Activated naive CD8-positive, alpha-beta T cell treated with anti-CD3 and anti-CD28 coated beads, Interleukin-2, amount 50 U/mL, for 16 hours (primary cell): ENCODE results near the gene HS6ST2.
"Not testable (repeated sequence)": the region's sequence is repeated elsewhere in the genome, so short reads cannot be mapped to it uniquely, and the experiment has no call there.

Experiments
- DNase-seq: peaks from one replicate; pipeline ENCODE4 v3.0.0-alpha.2; 2020; ENCODE audit warnings: low read depth, low spot score

HS6ST2 gene

GRCh38 chrX:132958091-132958703 lies at the start of gene HS6ST2:
TSS of gene HS6ST2 (minus strand) at chrX:132958629.
- no peak for DNase-seq

GRCh38 chrX:133007458-133007857 lies 49.0 kb upstream of the HS6ST2 start:
- DNase-seq, result no peak

DNA sequence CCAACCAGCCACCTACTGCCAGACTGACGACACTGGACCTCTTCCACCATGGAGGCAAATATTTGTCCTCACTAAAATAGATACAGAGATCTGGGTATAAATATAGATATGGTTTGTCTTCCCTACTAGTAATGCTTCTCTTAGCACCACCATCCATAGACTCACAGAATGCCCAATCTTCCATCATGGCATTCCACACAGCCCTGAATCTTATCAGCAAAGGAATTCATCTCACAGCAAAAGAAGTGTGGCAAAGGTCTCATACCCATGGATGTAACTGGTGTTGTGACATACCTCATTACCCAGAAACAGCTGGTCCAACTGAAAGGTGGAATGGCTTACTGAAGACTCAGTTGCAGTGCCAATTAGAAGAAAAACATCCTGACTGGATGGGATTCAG lies 47.2 kb upstream of the HS6ST2 start:
- no peak for DNase-seq

DNA sequence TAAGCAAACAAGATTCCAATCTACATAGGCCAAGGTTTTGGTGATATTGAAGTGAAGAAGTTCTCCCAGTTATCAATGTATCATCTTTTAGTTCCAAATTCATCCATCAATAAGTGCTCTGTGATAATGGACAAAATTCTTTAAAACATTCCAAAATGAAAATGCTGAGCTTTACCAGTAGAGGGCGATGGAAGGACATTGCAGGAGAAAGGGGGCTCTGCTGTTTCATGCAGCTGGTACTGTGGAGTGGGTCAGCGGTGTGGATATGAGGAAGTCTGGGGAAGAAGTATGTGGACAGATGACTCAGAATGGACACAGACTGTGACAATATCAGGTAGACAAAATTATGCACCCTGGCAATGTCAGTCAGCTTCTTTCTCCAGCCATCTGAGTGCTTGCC lies 46.6 kb upstream of the HS6ST2 start:
- no peak for DNase-seq

GRCh38 chrX:132999209-132999608 lies 40.8 kb upstream of the HS6ST2 start:
- no peak for DNase-seq

DNA sequence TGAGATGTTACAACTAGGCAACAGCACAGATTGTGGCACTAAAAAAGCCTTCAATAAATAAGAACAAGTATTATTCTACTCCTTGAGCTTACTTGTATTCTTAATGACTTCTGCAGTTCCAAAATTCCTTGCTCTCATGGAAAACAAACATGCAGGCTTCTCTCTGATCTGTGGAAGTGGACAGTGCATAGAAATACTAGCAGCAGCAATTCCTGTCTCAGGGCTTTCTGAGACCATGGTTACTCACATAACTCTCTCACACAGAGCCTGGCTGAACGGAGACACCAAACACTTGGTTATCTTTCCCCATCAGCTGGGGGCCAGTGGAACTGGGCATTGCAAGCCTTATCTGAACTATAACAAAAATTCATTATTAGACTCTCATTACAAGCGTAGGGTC lies 32.4 kb upstream of the HS6ST2 start:
- no peak for DNase-seq

GRCh38 chrX:132986556-132986955 lies 28.1 kb upstream of the HS6ST2 start:
- no peak for DNase-seq

GRCh38 chrX:132984058-132984650 lies 25.7 kb upstream of the HS6ST2 start:
- DNase-seq, result no peak

- no peak for DNase-seq
These were observed 25.1 kb upstream of the HS6ST2 start for GRCh38 chrX:132983496-132983895.

- not testable (repeated sequence) for DNase-seq
These were observed 21.6 kb upstream of the HS6ST2 start for GRCh38 chrX:132980035-132980434.

DNA sequence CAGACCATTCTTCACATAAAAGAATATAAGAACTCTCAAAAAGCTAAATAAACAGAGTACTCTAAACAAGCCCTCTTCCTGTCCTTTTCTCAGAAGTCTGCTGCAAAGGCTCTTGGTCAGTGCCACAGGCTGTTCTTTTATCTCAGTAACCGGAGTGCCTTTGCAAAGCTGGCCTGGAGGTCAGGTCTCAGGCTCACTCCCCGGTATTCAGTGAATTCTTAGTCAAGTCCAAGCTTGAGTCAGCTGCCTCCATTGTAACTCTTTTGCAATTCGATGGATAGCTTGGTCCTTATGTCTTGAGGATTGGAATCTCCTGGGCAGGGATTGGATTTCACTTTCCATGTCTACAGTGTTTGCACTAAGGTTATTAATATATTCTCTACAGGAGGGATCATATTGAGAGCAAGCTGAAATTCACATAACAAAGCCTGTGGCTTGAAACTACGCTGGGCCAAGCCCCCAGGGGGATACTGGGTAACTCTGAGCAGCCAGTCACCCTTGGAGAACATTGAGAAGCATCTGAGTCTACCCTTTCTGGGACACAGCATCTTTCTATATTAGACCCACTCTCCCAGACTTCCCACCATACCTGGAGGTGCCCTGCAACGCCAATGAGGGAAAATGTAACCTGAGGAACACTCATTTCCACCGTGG lies 10.0 kb upstream of the HS6ST2 start:
- no peak for DNase-seq

GRCh38 chrX:132967049-132967448 lies 8.6 kb upstream of the HS6ST2 start:
- no peak for DNase-seq

DNA sequence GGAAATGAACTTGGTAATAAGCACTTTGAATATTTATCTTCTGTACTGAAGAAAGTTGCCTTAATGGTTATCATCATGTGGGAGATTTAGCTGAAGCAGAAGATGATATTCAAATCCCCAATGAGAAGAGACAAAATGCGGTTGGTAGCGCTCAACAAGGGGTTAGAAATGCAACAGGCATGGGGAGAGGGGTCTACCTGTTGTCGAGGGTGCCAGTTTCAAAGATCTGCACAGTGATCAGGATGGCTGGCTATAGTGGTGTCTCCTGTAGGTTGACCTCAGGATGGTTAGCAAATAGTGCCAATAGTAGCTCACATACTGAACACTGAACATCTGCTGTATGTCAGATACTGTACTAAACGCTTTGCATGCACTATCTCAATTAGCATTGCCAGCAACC lies 7.0 kb upstream of the HS6ST2 start:
- no peak for DNase-seq

- no peak for DNase-seq
These were observed 3.1 kb upstream of the HS6ST2 start for GRCh38 chrX:132961511-132961910.

GRCh38 chrX:132957211-132958090 lies 978 bp downstream of the HS6ST2 start:
- no peak for DNase-seq

DNA sequence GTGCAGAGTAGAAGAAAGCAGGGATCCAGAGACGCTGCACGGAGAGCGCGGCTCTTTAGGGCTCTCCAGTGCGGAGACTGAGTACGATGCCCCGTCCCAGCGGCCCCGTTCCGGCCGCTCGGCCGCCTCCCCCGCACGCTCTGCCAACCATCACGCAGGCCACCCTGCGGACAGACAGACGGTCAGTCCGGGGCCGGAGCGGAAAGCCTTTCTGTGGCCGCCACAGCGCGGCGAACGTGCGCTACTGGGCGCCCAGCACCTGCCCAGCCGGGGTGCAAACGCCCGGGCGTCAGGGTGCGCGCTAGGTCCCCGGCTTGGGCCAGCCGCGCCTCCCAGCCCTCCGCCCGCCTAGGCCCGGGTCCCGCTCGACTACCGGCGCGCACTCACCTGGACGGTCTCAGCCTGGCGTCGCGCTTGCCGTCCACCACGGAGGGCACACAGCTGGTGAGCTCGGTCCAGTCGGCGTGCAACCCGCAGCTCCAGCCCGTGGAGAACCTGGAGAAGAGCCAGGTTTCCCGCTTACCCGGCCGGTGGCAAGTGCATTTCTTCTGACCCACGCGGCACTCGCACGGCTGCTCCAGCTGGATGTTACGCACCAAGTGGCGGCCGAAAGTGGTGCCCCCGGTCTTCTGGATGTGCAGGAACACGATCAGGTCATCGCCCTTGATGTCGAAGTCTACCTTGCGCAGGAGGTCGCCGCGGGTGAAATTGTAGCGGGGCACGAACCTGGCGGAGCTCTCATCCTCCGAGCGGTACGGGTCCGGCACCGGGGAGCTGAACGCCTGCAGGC lies 1.8 kb downstream of the HS6ST2 start:
- no peak for DNase-seq

DNA sequence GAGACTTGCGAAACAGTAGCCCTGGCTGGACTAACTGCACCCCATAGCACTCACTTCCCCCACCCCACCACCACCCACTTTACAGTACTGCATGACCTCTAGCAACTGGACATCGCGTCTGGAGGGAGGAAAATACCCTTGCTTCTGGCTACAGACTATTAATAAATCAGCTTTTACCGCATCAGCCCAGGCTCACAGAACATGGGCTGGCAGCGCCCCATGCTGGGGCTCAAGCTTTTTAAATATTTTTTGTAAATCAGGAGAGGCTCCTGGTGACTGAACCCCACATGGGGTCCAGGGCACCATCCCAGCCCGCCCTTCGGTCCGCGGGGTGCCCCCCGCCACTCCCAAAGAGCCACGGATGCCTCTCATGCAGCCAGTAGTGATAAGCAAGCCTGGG lies 2.7 kb downstream of the HS6ST2 start:
- no peak for DNase-seq

DNA sequence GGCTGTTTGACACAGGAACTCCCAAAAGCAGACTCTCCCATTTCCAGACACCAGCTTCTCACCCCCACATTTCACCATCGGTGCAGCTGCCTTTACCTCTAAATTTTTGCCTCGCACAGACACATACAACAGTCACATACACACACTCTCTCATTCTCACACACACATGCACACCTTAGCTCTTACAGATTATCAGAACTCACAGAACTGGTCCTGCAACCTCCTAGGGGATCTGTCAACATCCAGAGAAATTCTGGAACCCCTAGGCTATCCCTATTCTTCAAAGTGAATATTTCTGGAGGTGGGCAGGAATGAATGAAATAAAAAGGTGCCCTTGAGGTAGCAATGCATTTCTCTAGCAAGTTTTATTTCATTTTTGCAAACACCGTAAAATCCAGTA lies 4.1 kb downstream of the HS6ST2 start:
- no peak for DNase-seq

- no peak for DNase-seq
These were observed 5.1 kb downstream of the HS6ST2 start for GRCh38 chrX:132953354-132953753.

DNA sequence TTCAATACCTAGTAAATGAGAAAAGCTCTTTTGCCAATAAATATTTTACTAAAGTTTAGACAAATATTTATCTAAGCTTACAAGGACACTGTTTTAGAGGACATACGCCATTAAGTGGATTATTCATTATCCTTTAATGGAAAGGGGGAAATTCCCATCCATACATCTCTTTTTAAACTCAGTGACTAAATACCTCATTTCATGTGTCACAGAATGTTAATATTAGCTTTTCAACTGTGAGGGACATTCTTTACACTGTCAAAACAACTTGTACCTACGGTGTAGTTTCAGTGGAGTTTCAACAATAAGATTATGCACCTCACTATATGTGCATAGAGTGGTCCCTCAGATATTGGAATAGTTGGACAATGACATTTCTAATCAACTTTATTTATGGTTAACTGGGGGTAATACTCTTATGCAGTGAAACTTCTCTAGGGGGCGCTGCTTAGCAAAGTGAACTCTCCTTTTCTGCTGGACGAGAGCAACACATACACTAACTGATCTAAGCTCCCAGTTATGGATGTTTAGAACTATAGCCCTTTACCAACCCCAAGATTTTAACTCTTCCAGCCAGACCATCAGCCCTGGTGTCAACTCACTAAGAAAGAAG lies 9.7 kb downstream of the HS6ST2 start:
- DNase-seq, result no peak

- DNase-seq, result not testable (repeated sequence)
These were observed 13.3 kb downstream of the HS6ST2 start for GRCh38 chrX:132945055-132945599.
